HG03558 (cell line): ENCODE measurements around the gene ROBO2.

Experiments used
- ATAC-seq: cut with Tn5 transposase; IDR thresholded peaks from one replicate; pipeline ENCODE4 v1.9.1; 2021; ENCODE audit warnings: moderate number of reproducible peaks; ENCODE audit not compliant: unreplicated experiment; ENCODE audit errors: extremely low read depth

Gene ROBO2

DNA sequence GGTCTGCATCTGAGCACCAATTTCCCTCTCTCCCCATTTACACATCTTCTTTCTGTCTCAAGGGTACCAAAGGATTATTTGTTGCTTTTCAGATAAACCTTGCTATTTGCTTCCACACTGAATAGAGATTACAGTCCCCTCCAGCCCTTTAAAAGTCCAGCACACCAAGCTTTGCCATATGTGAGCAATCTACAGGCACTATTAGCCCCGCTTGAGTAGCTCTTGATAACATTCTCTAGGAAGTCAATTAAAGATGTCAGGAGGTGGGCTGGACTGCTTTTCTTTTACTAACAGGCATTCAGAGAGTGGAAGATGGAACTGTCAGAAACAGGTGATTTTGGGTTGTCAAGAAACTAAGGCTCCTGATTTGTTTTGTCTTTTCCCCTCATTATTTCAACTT is 417.0 kb downstream of the ROBO2 start:
- ATAC-seq, result no peak

DNA sequence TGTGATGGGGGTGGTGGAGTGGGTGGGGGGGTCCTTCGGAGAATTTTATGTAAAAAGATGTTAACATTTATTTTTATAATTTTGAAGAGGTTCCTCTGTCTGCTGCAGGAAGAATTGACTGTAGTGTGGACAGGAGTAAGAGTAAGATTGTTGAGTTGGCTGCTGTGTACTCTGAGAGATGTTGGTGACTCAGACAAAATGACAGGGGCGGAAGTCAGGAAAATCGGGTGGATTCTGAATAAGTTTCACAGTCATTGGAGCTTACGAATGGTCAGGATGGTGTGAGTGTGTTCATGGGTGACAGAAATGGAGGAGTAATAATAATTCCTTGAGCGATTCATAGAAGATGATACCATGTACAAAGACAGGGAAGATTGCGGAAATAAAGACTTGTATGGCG is 420.0 kb downstream of the ROBO2 start:
- ATAC-seq, result no peak

DNA sequence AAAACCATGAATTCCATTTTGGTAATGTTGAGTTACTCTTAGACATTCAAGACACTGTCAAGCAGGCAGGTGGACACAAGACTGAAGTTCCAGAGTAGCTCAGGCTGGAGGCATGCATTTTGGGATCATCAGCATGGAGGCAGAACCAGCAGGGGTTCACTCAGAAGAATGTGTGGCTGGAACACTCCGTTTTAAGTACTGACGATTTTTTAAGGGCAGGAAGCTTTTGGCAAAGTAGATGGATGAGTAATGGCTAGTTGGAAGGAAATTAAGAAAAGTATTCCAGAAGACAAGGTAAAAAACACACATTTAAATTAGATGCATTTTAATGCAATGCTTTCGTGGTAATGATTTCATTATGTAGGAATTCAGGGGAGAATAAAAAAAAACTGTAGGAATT is 420.4 kb downstream of the ROBO2 start:
- ATAC-seq, result no peak

DNA sequence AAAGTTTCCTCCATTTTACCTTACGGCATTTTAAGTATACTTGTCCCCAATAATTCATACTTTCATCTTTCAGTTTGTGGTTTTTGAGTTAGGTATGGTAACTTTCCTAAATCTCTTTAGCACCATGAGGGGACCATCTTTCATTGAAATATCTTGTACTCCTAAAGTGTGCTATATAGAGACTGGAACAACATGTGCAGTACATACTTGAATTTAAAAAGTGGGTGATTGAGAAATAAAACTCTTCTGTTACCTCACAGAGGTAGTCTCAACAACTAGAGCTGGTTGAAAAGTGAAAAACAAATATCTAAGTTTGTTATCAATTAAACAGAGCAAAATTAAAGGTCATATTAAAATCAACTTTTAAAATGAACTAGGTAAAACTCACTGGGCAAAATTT is 423.1 kb downstream of the ROBO2 start:
- no peak for ATAC-seq

DNA sequence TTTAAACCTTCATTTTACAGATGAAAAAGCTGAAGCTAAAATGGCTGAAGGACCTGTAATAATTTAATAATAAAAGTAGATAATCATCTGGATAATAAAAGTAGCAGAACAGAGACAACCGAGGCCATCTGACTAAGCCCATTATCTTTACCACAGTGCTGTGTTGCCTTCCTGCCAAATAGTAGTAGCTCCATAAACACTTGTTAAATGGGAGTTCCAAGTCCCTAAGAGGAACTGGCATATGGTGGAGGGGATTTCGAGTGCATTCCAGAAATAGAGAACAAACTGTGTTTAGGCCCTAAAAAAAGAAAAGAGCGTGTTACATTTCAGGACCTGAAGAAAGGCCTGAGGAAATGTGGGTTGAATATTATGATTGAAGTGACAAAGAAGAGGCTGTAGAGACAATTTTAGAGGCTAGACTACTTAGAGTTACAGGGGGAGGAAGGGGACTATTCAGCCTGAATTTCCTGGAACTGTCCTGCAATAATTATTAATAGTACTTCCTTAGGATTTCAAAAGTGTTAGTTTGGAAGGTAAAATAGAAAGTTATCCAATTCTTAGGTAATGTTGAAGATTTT is 424.3 kb downstream of the ROBO2 start:
- ATAC-seq, result no peak

DNA sequence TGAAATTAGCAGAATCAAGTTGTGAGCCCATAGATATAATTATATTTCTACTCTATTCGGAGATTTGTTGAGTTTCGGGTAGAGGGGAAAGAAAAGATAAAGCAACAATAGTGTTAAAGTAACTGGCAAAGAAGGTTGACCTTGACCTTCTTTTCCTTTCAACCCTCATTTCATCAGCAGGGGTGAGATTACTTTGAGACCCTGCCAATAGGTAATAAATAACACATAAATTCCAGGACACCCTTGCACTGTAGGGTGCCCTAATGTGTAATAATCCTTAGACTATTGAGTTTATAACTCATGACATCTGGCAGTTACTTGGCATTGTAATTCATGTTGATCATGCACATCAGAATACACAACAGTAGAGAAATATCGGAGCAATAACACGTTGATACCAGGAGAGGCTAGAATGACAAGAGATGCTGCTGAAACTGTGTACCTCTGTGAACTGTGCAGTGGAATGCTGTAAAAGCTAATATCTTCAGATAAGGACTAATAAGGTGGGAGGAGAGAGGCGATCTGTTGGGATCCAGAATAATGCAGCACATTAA is 426.7 kb downstream of the ROBO2 start:
- no peak for ATAC-seq

DNA sequence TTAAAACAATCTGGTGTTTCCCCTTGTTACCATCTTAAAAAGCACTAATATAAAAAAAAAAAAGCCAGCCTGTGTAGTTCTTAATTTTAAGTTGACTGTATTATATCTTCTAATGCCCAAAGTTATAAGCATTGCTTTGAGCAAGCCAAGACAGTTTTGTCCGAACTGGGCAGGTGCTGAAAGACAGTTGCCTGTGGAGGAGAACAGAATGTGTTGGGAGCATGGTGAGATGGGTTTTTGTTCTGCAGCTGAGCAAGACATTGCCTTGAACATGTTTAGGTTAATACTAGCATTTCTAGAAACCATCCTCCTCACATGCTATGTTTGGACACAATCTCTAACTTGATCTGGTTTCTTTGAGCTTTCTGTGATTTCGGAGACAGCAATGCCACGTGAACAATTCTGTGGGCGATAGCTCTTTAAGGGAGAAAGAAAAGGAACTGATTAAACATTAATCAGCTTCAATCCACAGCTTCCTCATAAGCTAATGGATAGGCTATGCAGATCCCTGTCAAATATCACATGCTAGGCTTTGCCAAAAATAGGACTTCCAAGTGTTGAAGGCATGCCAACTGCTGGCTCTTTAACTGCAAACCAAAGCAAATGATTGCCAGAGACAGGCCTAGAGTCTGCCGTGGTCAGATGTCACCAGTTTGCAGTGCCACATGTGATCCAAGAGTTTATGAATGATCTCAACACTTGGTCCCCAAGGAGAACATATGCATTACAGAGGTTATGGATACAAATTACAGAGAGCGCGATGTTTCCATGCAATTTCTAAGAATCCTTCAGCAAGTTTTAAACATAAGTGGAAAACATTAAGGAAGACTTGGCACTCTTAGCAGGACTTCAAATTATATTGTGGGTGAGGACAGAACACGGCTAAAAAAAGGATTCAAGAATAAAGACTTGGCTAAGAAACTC is 428.1 kb downstream of the ROBO2 start:
- no peak for ATAC-seq

DNA sequence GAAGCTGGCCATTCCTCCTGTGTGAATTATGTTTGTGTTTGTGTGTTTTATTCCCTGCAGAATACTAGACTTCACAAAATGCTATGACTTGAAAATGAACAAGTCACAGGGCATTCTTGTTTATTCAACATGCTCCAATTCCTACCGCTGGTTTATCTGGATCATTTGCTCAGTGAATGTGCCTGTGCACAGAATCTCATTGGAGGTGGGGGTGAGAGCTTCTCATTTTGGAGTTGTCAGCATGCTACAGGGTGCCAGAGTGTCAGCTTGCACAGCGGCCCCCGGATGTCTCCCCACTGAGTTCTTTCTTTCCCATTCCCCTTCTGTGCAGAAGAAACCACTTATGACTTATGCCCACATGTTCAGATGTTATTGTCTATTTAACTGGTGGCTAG is 428.7 kb downstream of the ROBO2 start:
- ATAC-seq, result no peak

DNA sequence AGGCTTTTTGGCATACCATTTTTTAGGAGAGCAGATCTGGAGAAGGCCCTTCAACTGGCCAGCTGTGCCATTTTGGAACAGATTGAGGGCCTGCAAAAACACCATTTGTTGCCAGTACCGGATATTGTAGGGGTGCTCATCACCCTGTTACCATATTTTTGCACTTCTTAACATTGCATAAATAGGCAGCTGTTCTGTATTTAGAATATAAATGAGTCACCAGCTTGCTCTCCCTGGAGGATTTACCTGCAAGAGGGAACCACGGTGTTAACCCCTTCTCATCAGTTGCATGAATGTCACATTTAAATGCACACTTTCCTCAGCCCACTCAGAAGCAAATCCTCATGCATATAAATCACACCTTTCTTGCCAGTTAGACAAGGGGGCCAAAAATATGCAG is 435.6 kb downstream of the ROBO2 start:
- ATAC-seq, result no peak

DNA sequence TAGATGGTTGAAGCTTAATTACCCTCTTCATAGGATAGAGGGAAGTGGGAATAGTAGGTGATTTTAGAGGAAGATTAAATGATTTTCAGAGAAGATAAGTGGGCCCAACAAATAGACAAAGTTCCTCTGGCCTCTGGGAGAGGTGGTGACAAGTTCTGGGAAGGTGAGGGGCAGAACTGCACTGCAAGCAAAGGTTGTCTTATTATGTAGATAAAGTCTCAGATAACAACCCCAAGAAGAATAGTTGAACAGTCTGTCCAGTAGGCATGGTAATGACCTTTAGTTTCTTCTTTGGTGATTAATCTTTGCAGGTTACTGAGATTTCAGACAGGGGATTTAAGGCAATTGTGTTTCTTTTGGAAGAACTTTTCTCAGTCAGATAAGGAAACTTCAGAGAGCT is 439.1 kb downstream of the ROBO2 start:
- ATAC-seq, result no peak

DNA sequence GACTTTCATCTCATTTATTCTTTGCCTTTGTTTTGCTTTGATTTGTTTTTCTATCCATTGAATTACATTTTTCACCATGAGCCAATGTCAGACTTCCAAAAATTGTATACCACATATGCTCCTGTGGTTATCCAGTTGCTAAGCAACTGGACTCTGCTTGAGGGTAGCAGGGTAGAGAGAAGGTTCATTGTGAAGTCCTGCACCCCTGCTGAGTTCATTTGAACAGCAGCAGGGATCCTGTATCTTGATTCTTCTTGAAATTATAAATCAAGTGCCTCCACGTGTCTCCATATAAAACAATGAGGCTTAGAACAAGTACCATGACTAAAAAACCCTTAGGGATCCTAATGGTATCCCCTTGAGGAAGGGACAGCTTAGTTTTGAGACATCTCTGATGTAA is 449.3 kb downstream of the ROBO2 start:
- ATAC-seq, result no peak

DNA sequence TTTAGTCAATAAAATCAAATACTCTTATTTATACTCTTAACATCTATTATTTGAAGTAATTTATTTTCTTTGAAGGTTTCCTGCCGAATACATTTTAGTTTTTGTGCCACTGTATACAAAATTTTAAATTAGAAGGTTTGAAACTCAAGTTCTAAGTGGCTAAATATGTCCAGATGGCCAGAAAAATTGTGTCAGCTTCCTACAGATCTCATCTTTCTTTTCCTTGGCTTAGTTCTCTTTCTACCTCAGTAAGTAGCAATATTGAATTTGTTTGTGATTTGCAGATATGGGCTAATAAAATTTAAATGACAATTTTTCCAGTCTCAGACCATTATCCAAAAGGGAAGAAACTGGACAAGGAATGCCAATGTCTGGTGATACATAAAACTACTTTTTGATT is 452.1 kb downstream of the ROBO2 start:
- no peak for ATAC-seq

DNA sequence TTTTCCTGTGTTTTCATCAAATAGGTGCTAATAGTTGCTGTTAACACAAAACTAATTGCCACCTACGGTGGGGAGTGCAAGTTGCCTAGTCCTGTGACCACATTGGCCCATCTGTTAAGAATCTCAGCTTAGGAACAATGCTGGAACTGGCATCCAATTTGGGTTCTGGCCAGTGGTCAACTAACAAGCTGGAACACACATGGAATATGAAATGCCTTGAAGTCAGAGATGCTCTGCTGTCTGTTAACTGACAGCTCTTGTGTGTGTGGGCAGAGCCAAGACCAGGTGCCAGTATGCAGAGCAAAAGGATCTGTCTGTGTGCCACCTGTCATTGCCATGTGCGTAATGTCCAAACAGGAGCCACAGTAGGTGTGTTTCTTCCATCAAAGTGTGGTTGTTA is 460.8 kb downstream of the ROBO2 start:
- ATAC-seq, result no peak

DNA sequence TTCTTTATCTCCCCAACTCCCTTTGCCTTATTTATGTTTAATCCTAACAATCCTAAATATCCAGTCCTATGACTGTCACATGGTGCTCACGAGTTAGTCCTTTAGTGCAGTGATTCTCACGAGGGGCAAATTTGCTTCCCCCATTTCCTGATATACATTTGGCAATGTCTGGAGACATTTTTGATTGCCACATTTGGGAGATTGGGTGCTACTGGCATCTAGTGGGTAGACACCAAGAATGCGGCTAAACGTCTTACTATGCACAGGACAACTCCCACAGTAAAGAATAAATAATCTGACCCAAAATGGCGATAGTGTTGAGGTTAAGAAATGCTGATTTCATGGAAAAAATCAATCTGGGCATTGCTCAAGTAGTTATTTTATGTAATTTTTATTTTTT is 466.5 kb downstream of the ROBO2 start:
- ATAC-seq, result no peak

DNA sequence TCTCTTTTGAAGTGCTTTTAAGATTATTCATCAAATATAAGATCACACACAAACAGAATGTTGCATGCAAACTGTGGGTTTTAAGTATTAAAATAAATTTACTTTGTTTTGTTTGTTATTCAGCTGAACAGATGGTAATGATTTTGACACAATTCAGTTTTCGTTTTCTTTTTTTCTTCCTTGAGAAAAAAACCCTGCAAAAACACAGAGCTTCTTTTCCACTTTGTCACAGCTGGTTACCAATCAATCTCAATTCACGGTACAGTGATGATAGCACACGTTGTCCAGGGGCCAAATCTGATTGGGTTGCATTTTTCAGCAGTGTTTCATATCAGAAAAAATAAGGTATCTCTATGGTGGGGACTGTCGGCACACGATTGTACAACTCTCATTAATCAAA is 473.6 kb downstream of the ROBO2 start:
- no peak for ATAC-seq

DNA sequence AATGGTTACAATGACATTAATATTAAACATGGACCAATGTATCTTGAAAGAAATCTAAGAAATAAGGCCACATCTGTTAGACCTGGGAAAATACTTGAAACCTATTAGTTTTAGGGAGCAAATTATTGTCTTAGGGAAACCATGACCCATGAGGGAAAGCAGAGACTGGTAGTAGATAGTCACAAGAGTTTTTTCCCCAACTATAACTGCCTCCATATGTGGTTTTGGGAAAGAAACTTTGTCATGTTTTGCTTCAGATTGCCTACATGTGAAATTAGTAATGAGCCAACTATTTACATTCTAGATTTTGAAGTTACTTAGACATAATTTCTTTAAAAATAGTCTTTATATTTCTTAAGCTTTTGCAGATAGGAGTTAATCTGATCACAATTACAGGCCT is 474.9 kb downstream of the ROBO2 start:
- ATAC-seq, result no peak

DNA sequence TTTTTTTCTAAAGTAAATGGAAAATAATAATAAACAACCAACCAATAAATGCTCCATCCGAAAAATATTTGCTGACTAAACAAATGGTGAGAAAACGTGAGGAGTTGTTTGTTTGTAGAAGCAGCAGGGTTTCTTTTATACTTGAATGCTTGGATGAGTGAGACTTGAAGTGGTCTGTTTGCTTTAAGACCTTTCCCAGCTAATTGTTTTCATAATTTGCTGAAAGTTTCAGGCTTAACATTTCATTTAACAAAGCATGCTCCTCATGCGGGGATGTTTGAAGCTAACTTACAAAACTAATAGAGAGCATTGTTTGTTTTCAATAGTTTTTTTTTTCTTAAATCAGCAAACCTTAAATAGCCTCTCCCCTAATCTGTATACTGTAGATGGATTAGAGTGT is 484.6 kb downstream of the ROBO2 start:
- no peak for ATAC-seq

DNA sequence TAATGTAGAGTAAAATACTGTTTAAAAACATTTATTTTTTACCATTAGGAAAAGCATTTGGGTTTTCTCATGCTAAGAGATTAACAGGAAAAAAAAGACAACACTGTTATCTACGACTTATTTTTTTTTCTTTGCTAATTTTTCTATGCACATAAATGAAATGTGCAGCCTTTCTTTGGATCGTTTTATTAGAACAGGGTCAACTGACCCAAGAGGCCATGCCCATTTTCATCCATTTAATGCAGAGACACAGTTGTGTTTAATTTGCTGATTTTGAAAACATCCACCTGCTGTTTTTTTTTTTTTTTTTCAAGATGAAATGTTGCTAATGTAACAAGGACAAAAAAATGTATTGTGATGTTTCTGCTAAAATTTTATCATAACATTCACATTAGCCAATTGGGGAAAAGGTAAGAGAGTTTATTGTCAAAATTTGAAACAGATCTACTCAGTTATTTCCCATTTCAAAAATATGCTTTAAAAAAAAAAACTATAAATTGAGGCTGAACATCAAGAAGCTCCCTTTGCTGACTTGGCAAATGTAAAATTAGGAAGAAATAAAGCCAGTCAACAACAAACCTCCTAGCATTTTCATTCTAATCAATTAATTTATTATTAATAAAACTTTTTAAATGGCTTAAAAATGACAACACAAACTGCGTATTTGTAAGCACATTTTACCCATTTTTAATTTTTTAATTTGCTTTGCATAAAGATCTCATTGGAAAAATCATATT is 485.2 kb downstream of the ROBO2 start:
- ATAC-seq, result no peak

DNA sequence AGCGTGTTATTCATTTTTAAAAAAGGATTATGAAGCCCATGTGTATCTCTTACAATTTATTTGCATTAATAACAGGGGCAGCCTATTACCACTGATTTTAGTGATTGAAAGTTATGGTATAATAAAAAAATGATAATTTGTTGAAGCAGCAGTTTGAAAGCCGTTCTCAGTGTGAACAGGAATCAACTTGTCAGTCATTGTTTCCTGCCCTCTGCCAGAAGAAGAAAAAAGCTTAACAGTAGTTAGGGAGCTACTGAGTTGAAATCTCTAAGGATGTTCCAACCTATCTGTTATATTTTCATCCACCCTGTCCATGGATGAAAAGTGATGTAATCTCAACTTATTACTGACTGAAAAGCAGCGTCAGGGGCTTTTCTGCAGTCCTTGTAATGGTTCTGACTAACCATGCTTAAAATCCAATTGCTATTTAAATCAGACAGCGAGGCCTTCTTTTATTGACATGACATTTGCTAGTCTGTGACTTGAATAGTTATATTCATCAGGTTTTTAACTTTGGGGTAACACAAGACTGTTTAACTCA is 486.7 kb downstream of the ROBO2 start:
- ATAC-seq, result no peak

DNA sequence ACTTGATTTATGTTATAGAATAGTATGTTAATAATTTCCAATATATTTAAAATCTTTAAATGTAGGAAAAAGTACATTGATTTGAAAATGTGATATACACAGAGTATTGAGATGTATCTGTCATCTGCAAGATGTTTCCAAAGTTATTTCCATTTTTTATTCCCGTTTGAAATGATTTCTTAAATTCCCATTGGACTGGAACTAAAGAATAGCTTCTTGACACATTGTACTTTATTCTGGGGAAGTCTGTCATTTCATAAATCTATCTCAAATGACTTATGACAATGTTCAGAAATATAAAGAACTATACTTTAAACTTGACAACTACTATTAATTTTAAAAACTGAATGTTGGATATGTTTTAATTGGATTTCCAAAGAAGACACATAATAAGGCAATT is 489.6 kb downstream of the ROBO2 start:
- ATAC-seq, result no peak

DNA sequence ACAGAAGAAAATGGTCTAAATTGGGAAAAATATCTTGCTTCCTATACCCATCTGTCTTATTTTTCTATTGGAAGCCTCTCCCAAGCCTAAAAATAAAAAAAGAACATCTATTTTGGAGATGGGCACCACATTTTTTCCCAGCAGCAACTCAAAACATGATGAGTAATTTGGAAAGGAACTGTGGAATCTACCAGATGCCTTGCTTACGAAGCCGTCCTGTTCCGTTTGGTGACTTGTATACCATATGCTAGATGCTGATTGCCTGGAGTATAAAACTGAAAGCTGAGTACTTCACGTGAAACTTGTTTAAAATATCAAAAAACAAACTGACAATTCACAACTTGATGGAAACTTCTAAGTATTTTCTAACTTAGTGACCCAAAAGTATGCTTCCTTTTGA is 491.0 kb downstream of the ROBO2 start:
- no peak for ATAC-seq
